Thoracic aorta (tissue), 2 donors: Measurements from ENCODE around the gene ATRAID. TPM values are rescaled to one million over a fixed set of nuclear protein-coding genes. Genes with fewer than 3 reads are reported as not detected.

Experiments used
- ATAC-seq: fragments of 150-250 bp; one replicate; pipeline ENCODE4 v1.8.0; 2017; ENCODE audit warnings: low read depth; ENCODE audit not compliant: insufficient number of reproducible peaks, low FRiP score
- DNase-seq: peaks from one replicate; pipeline ENCODE4 v3.0.0-alpha.2; 2020; ENCODE audit warnings: low spot score
- H3K27ac ChIP-seq, 2 donors: fragments of 200-600 bp; sonication (generic); 1 replicate in 1 of 2; 2 replicates in 1 of 2; pipeline ENCODE4 v1.5.1; 2016; ENCODE audit warnings: mild to moderate bottlenecking in 2 of 2, moderate library complexity in 2 of 2
- H3K27me3 ChIP-seq: fragments of 200-600 bp; sonication (generic); replicated peaks from 2 replicates; pipeline ENCODE4 v1.6.0; 2016; ENCODE audit warnings: mild to moderate bottlenecking; ENCODE audit not compliant: insufficient read depth
- H3K36me3 ChIP-seq: fragments of 200-600 bp; sonication (generic); one replicate; pipeline ENCODE4 v1.5.1; 2016
- H3K4me1 ChIP-seq, 2 donors: fragments of 200-600 bp; sonication (generic); 1 replicate in 1 of 2; 2 replicates in 1 of 2; pipeline versions ENCODE4 v1.5.1 to v1.6.0; 2016; ENCODE audit warnings: low read depth in 2 of 2, mild to moderate bottlenecking in 1 of 2; ENCODE audit not compliant: control insufficient read depth in 1 of 2
- H3K4me3 ChIP-seq: fragments of 200-600 bp; sonication (generic); 2 replicates; pipeline ENCODE4 v1.5.1; 2016; ENCODE audit warnings: mild to moderate bottlenecking
- H3K9me3 ChIP-seq: fragments of 200-600 bp; sonication (generic); 2 replicates; pipeline ENCODE4 v1.5.1; 2016
- total RNA-seq, 2 donors: library from RNA; depleted of rRNA; stranded (reverse); fragments of >200 nt; gene quantifications; one replicate each; pipeline versions ENCODE4 v1.1.0 to v1.2.3, GENCODE V29; 2016
- TF ChIP-seq, protein P1 (sequence below): fragments of 200-600 bp; sonication (generic); IDR thresholded peaks from one replicate; pipeline ENCODE4 v1.5.1; 2019; ENCODE audit warnings: antibody characterized with exemption

Gene ATRAID
- total RNA-seq, 2 donors from 2014 or later, result 90.0 to 174 TPM

DNA sequence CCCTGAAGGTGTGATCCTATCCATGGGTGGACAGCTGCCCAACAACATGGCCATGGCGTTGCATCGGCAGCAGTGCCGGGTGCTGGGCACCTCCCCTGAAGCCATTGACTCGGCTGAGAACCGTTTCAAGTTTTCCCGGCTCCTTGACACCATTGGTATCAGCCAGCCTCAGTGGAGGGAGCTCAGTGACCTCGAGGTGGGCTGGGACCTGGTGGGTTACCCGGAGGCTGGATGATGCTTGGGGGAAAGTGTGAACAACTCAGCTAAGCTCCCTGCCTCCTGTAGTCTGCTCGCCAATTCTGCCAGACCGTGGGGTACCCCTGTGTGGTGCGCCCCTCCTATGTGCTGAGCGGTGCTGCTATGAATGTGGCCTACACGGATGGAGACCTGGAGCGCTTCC is 21.5 kb downstream of the ATRAID start:
- DNase-seq (no peak), ATAC-seq (no peak)
- Histone ChIP-seq H3K27me3 (no peaks in the 10 kb centered on the region), H3K4me3 (no peak overlapping the region), H3K4me1 (no peaks in the 10 kb centered on the region), H3K36me3 (peaks cover 61% of the 10 kb centered on the region), H3K27ac (no peak overlapping the region), H3K9me3 (no peaks in the 10 kb centered on the region)
- TF ChIP-seq, protein P1, sequence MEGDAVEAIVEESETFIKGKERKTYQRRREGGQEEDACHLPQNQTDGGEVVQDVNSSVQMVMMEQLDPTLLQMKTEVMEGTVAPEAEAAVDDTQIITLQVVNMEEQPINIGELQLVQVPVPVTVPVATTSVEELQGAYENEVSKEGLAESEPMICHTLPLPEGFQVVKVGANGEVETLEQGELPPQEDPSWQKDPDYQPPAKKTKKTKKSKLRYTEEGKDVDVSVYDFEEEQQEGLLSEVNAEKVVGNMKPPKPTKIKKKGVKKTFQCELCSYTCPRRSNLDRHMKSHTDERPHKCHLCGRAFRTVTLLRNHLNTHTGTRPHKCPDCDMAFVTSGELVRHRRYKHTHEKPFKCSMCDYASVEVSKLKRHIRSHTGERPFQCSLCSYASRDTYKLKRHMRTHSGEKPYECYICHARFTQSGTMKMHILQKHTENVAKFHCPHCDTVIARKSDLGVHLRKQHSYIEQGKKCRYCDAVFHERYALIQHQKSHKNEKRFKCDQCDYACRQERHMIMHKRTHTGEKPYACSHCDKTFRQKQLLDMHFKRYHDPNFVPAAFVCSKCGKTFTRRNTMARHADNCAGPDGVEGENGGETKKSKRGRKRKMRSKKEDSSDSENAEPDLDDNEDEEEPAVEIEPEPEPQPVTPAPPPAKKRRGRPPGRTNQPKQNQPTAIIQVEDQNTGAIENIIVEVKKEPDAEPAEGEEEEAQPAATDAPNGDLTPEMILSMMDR, result no peak

DNA sequence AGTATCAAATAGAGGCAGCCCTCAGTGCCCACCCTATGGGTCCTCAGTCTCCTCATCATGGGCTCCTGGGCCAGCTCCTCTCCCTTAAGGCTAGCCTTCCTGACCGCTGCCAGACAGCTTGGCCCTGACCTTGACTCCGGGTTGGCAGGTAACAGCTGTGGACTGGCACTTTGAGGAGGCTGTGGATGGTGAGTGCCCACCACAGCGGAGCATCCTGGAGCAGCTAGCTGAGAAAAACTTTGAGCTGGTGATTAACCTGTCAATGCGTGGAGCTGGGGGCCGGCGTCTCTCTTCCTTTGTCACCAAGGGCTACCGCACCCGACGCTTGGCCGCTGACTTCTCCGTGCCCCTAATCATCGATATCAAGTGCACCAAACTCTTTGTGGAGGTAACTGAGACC is 24.3 kb downstream of the ATRAID start:
- TF ChIP-seq, protein P1, result no peak
- Histone ChIP-seq H3K27ac (no peak overlapping the region), H3K36me3 (peaks cover 78% of the 10 kb centered on the region), H3K27me3 (no peaks in the 10 kb centered on the region), H3K4me3 (no peak overlapping the region), H3K9me3 (no peaks in the 10 kb centered on the region), H3K4me1 (no peaks in the 10 kb centered on the region)
- ATAC-seq, result no peak
- DNase-seq, result no peak

DNA sequence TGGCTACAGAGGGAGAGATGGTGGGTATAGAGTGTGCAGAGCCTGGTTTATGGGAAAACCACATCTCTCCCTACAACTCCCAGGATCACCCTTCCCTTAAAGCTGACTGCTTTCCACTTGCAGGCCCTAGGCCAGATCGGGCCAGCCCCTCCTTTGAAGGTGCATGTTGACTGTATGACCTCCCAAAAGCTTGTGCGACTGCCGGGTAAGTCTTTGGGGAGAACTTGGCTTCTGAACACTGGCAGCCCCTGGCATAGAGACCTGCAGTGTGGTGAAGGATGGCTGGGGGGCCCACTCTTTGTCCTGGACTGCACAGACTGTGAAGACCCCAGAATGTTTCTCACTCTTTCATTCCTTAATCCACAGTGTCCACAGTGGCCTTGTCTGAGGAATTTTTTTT is 24.8 kb downstream of the ATRAID start:
- Histone ChIP-seq H3K27ac (no peak overlapping the region), H3K36me3 (peaks cover 78% of the 10 kb centered on the region), H3K4me1 (no peaks in the 10 kb centered on the region), H3K27me3 (no peaks in the 10 kb centered on the region), H3K9me3 (no peaks in the 10 kb centered on the region), H3K4me3 (no peak overlapping the region)
- DNase-seq (no peak), ATAC-seq (no peak)
- TF ChIP-seq, protein P1, result no peak

DNA sequence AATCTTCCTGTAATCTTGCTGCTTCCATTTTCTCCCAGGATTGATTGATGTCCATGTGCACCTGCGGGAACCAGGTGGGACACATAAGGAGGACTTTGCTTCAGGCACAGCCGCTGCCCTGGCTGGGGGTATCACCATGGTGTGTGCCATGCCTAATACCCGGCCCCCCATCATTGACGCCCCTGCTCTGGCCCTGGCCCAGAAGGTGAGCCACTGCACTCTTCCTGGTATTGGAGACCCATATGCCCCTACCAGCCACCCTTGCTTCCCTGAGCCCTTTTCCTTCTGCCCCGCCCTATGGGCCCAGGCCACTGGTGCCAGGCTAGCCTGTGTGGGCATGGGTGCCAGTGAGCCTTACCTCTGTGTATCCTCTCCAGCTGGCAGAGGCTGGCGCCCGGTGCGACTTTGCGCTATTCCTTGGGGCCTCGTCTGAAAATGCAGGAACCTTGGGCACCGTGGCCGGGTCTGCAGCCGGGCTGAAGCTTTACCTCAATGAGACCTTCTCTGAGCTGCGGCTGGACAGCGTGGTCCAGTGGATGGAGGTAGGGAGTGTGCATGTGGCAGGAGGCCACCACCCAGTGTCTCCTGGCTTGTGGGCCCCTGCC is 25.6 kb downstream of the ATRAID start:
- DNase-seq (no peak), ATAC-seq (no peak)
- peaks cover 70% of the 10 kb centered on the region for H3K36me3 ChIP-seq
- no peak overlapping the region for H3K27ac ChIP-seq
- H3K4me3 ChIP-seq, result no peak overlapping the region
- no peaks in the 10 kb centered on the region for H3K27me3 ChIP-seq
- no peaks in the 10 kb centered on the region for H3K9me3 ChIP-seq
- no peaks in the 10 kb centered on the region for H3K4me1 ChIP-seq
- TF ChIP-seq, protein P1, result no peak

DNA sequence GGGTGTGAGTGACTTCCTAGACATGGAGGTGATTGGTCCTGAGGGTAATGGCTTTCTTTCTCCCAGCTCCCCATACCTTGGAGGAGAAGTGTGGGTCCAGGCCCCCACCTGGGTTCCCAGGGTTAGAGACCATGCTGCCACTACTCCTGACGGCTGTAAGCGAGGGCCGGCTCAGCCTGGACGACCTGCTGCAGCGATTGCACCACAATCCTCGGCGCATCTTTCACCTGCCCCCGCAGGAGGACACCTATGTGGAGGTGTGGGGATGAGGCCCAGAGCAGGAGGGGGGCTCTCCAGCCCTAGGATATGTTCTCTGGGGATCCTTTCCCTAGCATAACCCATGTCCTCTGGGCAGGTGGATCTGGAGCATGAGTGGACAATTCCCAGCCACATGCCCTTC is 27.1 kb downstream of the ATRAID start:
- Histone ChIP-seq H3K4me1 (no peaks in the 10 kb centered on the region), H3K27me3 (no peaks in the 10 kb centered on the region), H3K9me3 (no peaks in the 10 kb centered on the region), H3K36me3 (peaks cover 66% of the 10 kb centered on the region), H3K4me3 (no peak overlapping the region), H3K27ac (no peak overlapping the region)
- TF ChIP-seq, protein P1, result no peak
- ATAC-seq (no peak), DNase-seq (no peak)
